K562 (cell line): ENCODE measurements around the gene LSM12. TPM values are rescaled to one million over a fixed set of nuclear protein-coding genes. Genes with fewer than 3 reads are reported as not detected.

ENCODE experiments used
- BRD9 ChIP-seq: fragments of 450-650 bp; IDR thresholded peaks from 2 replicates; pipeline ENCODE4 v1.6.1; 2018; ENCODE audit warnings: low read depth; ENCODE audit not compliant: partially characterized antibody
- CC2D1A ChIP-seq: fragments of 450-650 bp; IDR thresholded peaks from 2 replicates; pipeline ENCODE4 v1.6.1; 2017; ENCODE audit warnings: mild to moderate bottlenecking
- CREM ChIP-seq: IDR thresholded peaks from 2 replicates; pipeline ENCODE4 v1.6.1; 2014; ENCODE audit warnings: antibody characterized with exemption, low read depth
- E2F6 ChIP-seq, 2 experiments: IDR thresholded peaks; 2 replicates each; pipeline ENCODE4 v1.6.1; 2011; ENCODE audit warnings: borderline replicate concordance in 1 of 2, control low read depth in 1 of 2, low read depth in 1 of 2, low read length in 1 of 2, mild to moderate bottlenecking in 1 of 2, mixed read lengths in 1 of 2, moderate library complexity in 1 of 2; ENCODE audit not compliant: insufficient read depth in 1 of 2, insufficient read length in 1 of 2, poor library complexity in 1 of 2, severe bottlenecking in 1 of 2; ENCODE audit errors: extremely low read depth in 1 of 2
- GATAD2A ChIP-seq: fragments of 450-650 bp; IDR thresholded peaks from 2 replicates; pipeline ENCODE4 v1.6.1; 2017
- L3MBTL2 ChIP-seq: fragments of 450-650 bp; IDR thresholded peaks from 2 replicates; pipeline ENCODE4 v1.6.1; 2016; ENCODE audit warnings: mild to moderate bottlenecking, moderate library complexity
- MAX ChIP-seq: sonication (generic); formaldehyde crosslinking; IDR thresholded peaks from 2 replicates; pipeline ENCODE4 v1.9.0; 2022; ENCODE audit warnings: mild to moderate bottlenecking, missing genetic modification reagents
- PTTG1 ChIP-seq: fragments of 450-650 bp; IDR thresholded peaks from 2 replicates; pipeline ENCODE4 v1.6.1; 2016; ENCODE audit warnings: low read depth, mild to moderate bottlenecking, missing genetic modification characterization, missing compliant biosample characterization
- RAD21 ChIP-seq, 2 experiments: fragments of 250-450 bp in 1 of 2; fragments of 450-650 bp in 1 of 2; sonication (Bioruptor Pico) in 1 of 2; formaldehyde crosslinking in 1 of 2; IDR thresholded peaks in 1 of 2; conservative IDR thresholded peaks in 1 of 2; 2 replicates each; pipeline versions ENCODE4 v1.4.0 to v1.8.0; 2020 to 2022; ENCODE audit warnings: mild to moderate bottlenecking in 2 of 2, moderate library complexity in 1 of 2
- REST ChIP-seq, 2 experiments: fragments of 450-650 bp; formaldehyde crosslinking in 1 of 2; IDR thresholded peaks; 2 replicates each; pipeline versions ENCODE4 v1.4.0 to v1.6.1; 2014 to 2020; ENCODE audit warnings: mild to moderate bottlenecking in 2 of 2, borderline replicate concordance in 1 of 2, low read depth in 1 of 2
- SP1 ChIP-seq: sonication (generic); formaldehyde crosslinking; IDR thresholded peaks from 2 replicates; pipeline ENCODE4 v1.8.1; 2022; ENCODE audit warnings: mild to moderate bottlenecking, missing genetic modification reagents
- SP2 ChIP-seq: IDR thresholded peaks from 2 replicates; pipeline ENCODE4 v1.6.1; 2011; ENCODE audit warnings: mild to moderate bottlenecking, low read depth, low read length, moderate library complexity; ENCODE audit not compliant: poor library complexity, severe bottlenecking; ENCODE audit errors: extremely low read depth
- TCF3 ChIP-seq: sonication (generic); formaldehyde crosslinking; IDR thresholded peaks from 2 replicates; pipeline ENCODE4 v1.4.0; 2020; ENCODE audit warnings: mild to moderate bottlenecking, missing genetic modification reagents
- TRIM24 ChIP-seq, 2 experiments: fragments of 450-650 bp; IDR thresholded peaks; 2 replicates each; pipeline ENCODE4 v1.6.1; 2016
- ZNF316 ChIP-seq: fragments of 450-650 bp; IDR thresholded peaks from 2 replicates; pipeline ENCODE4 v1.6.1; 2016
- ZNF586 ChIP-seq: fragments of 450-650 bp; formaldehyde crosslinking; conservative IDR thresholded peaks from 2 replicates; pipeline ENCODE4 v1.4.0; 2020; ENCODE audit warnings: mild to moderate bottlenecking, moderate library complexity
- polyA plus RNA-seq, 8 experiments: library from polyadenylated mRNA; depleted of rRNA in 4 of 8; stranded (reverse) in 5 of 8; unstranded in 3 of 8; fragments of >200 nt; fragmentation: Nextera tagmentation in 2 of 8; fragmentation: Illumina TruSeq in 1 of 8; extraction: Ambion mirVana in 2 of 8; extraction: Trizol in 1 of 8; gene quantifications; 2 replicates each; pipeline versions ENCODE4 v1.2.1 to v1.2.3, GENCODE V29; 2011 to 2014; ENCODE audit warnings: inconsistent platforms in 1 of 8, missing spikeins in 1 of 8
- total RNA-seq, 7 experiments: library from RNA; depleted of rRNA in 6 of 7; stranded (reverse); fragments of >200 nt in 6 of 7; fragmentation: Illumina TruSeq in 2 of 7; extraction: Trizol in 2 of 7; gene quantifications; 2 replicates each; pipeline versions ENCODE4 v1.2.1 to v1.2.3, GENCODE V29; 2011 to 2021; ENCODE audit warnings: low replicate concordance in 1 of 7

LSM12 gene
- total and polyA plus RNA-seq, 9 of the 15 experiments (the other 6 are each of a cell fraction or from before 2014, with no cell fraction given), result 53.0 to 258 (median 89.3) TPM

GRCh38 chr17:43994272-43995149 lies 72.0 kb downstream of the LSM12 start (continued):
- TF ChIP-seq SP1 (CRISPR knock-in tag) (peak; percentile 27; the same call in 1 of the 2 replicates), BRD9 (peak; percentile 84), E2F6 (IDR thresholded peaks at IDR 0.05; ENCODE audit: borderline replicate concordance in 1 of 2, extremely low read depth in 1 of 2, insufficient read depth in 1 of 2, insufficient read length in 1 of 2, low read depth in 1 of 2, low read length in 1 of 2, poor library complexity in 1 of 2, severe bottlenecking in 1 of 2) (peak in 1 of 2 experiments; percentile 32), L3MBTL2 (peak; percentile 55; the same call in 1 of the 2 replicates), SP2 (no peak), ZNF316 (0 out of 2 replicates have a peak, but pooled peaks have one; percentile 21), CC2D1A (peak; percentile 77), ZNF586 (CRISPR knock-in tag) (no peak), GATAD2A (0 out of 2 replicates have a peak, but pooled peaks have one; percentile 76), TCF3 (CRISPR knock-in tag) (0 out of 2 replicates have a peak, but pooled peaks have one; percentile 25), TRIM24 (IDR thresholded peaks at IDR 0.05) (no peak), PTTG1 (no peak), MAX (peak; percentile 64), RAD21 (CRISPR knock-in tag; conservative IDR thresholded peaks at IDR 0.05 in 1 of 2, IDR thresholded peaks at IDR 0.05 in 1 of 2) (peak; percentile 86 to 96), REST (IDR thresholded peaks at IDR 0.05; ENCODE audit: borderline replicate concordance) (peak; percentile 89), REST (CRISPR knock-in tag; IDR thresholded peaks at IDR 0.05; ENCODE audit: low read depth) (no peak), CREM (peak; percentile 57)
